ENCODE data around the gene SUPT7L.
"Not testable (repeated sequence)": the region's sequence is repeated elsewhere in the genome, so short reads cannot be mapped to it uniquely, and the experiment has no call there.

Gene SUPT7L

GRCh38 chr2:27685577-27685976 lies 22.2 kb upstream of the SUPT7L start:
- no peak for DNase-seq (ENCODE audit: low spot score)

- DNase-seq (ENCODE audit: low spot score), result not testable (repeated sequence)
These were observed 21.6 kb upstream of the SUPT7L start for GRCh38 chr2:27685006-27685405.

GRCh38 chr2:27683390-27684071 lies 20.1 kb upstream of the SUPT7L start:
- DNase-seq (ENCODE audit: low spot score), result peak; percentile 87

- DNase-seq (ENCODE audit: low spot score), result peak; percentile 64
These were observed 18.9 kb upstream of the SUPT7L start for GRCh38 chr2:27682334-27682771.

- peak; percentile 64 for DNase-seq (ENCODE audit: low spot score)
These were observed 18.4 kb upstream of the SUPT7L start for GRCh38 chr2:27681841-27682240.

- no peak for DNase-seq (ENCODE audit: low spot score)
These were observed 17.2 kb upstream of the SUPT7L start for GRCh38 chr2:27680571-27680970.

GRCh38 chr2:27672723-27673486 lies 9.5 kb upstream of the SUPT7L start:
- DNase-seq (ENCODE audit: low spot score), result no peak

GRCh38 chr2:27671235-27671634 lies 7.8 kb upstream of the SUPT7L start:
- no peak for DNase-seq (ENCODE audit: low spot score)

- DNase-seq (ENCODE audit: low spot score), result no peak
These were observed 4.0 kb upstream of the SUPT7L start for GRCh38 chr2:27667446-27667845.

GRCh38 chr2:27664622-27665363 lies 1.4 kb upstream of the SUPT7L start:
- DNase-seq (ENCODE audit: low spot score), result no peak

- DNase-seq (ENCODE audit: low spot score), result peak; percentile 13
These were observed 750 bp upstream of the SUPT7L start for GRCh38 chr2:27664154-27664574.

- no peak for DNase-seq (ENCODE audit: low spot score)
These were observed 2.0 kb downstream of the SUPT7L start for GRCh38 chr2:27661371-27661770.

- DNase-seq (ENCODE audit: low spot score), result no peak
These were observed 8.1 kb downstream of the SUPT7L start for GRCh38 chr2:27655155-27655951.

GRCh38 chr2:27653397-27653796 lies 10.0 kb downstream of the SUPT7L start:
- no peak for DNase-seq (ENCODE audit: low spot score)

GRCh38 chr2:27652790-27653189 lies 10.6 kb downstream of the SUPT7L start:
- DNase-seq (ENCODE audit: low spot score), result no peak

GRCh38 chr2:27652341-27652740 lies 11.1 kb downstream of the SUPT7L start:
- DNase-seq (ENCODE audit: low spot score), result no peak

- DNase-seq (ENCODE audit: low spot score), result no peak
These were observed 12.4 kb downstream of the SUPT7L start for GRCh38 chr2:27651056-27651455.

- no peak for DNase-seq (ENCODE audit: low spot score)
These were observed 15.7 kb downstream of the SUPT7L start for GRCh38 chr2:27647737-27648136.

- no peak for DNase-seq (ENCODE audit: low spot score)
These were observed 16.1 kb downstream of the SUPT7L start for GRCh38 chr2:27647289-27647688.

GRCh38 chr2:27645197-27645596 lies 18.2 kb downstream of the SUPT7L start:
- no peak for DNase-seq (ENCODE audit: low spot score)

GRCh38 chr2:27640722-27641245 lies 22.6 kb downstream of the SUPT7L start:
- no peak for DNase-seq (ENCODE audit: low spot score)

GRCh38 chr2:27638709-27639108 lies 24.7 kb downstream of the SUPT7L start:
- DNase-seq (ENCODE audit: low spot score), result no peak

Measured in SW480 (cell line).